ENCODE data around the gene BPI.
"Not testable (repeated sequence)": the region's sequence is repeated elsewhere in the genome, so short reads cannot be mapped to it uniquely, and the experiment has no call there.

The BPI gene

DNA sequence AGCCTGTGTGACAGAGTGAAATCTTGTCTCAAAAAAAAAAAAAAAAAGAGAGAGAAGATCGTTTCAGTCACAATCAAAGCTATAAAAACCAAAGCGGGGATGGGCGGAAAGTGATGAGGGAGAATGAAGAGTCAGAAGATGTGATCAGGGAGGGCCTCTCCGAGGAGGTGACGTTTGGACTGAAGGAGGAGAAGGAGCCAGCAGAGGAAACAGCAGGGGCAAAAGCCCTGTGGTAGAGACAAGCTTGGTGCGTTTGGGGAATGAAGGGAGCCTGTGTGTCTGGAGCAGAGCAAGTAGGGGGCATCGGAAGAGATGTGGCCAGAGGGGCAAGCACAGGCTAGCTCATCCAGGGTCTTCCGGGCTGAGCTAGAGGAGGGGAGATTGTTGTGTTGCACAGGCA, 27.9 kb downstream of the BPI start:
- DNase-seq (ENCODE audit: extremely low read depth in 1 of 2, low read depth in 1 of 2): no peak

DNA sequence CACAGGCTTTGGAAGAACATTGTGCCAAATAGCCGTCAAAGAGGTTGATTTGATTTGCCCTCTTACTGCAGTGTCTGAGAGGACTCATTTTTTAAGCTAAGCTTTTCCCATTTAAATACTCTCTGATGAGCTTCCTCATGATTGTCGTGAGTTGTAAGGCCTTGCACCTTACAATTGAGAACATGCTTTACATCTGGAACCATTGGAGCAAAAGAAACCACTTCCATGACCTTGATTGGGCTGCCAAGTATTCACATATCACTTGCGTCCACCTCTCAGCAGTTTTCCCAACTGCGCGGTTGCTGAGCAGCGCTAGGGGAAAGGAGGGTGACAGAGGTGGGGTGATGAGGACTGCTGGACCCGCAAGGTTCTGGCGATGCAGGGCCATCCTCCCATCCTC, 30.1 kb downstream of the BPI start:
- DNase-seq (ENCODE audit: extremely low read depth in 1 of 2, low read depth in 1 of 2): no peak

DNA sequence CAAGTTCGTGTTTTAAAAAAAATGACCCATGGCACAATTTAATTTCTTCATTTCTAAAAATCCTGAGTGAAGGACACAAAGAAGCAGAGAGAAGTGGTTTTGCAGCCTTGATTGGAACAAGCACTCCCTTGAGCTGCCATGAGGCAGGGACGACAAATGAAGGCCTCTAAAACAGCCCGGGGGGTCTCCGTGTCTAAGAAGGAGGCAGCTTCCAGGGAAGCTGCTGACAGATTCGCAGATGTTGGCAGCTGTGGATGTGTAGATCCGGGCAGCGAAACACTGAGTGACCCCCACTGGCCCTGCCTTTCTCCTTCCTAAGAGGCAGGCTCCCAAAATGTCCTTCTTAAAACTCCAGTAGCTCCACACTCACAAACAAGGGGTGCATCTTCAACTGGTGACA, 32.8 kb downstream of the BPI start:
- no peak for DNase-seq (ENCODE audit: extremely low read depth in 1 of 2, low read depth in 1 of 2)

DNA sequence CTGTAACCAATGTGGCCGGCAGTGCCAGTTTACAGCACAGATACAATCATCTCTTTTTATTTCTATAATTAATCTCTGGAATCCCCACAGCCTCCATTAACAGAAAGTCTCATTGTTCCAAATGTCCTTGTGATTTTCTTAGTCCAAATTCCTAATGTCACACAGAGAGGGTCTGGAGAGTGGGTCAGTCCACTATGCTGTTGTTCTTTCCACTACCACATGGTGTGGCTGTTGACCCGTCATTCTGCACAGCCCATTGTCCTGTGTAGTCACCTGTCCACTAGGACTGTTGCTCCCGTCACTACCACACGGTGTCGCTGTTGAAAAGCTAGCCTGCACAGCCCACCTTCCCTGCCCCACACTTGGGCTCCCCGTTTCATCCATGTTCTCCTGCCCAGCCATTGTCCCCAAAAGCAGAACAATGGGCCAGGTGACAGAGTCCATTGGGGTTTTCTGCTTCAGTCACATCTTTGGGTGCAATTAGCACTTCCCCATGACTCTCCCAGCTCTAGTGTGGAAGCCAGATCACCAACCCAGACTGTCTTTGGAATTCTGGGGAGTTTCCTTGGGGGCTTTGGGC, 33.7 kb downstream of the BPI start:
- DNase-seq (ENCODE audit: extremely low read depth in 1 of 2, low read depth in 1 of 2): no peak

- no peak for DNase-seq (ENCODE audit: extremely low read depth in 1 of 2, low read depth in 1 of 2)
Observed at GRCh38 chr20:38338849-38339520, 35.0 kb downstream of the BPI start.

DNA sequence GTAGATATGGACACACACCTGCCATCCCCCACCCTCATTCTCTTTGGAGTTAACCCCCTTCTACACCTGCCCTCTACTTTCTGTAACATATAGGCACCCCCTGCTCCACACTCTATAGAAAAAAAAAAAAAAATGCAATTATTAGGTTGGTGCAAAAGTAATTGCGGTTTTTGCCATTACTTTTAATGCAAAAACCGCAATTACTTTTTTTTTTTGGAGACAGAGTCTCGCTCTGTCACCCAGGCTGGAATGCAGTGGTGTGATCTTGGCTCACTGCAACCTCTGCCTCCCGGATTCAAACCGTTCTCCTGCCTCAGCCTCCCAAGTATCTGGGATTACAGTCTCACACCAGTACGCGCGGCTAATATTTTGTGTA, 35.6 kb downstream of the BPI start:
- not testable (repeated sequence) for DNase-seq (ENCODE audit: extremely low read depth in 1 of 2, low read depth in 1 of 2)

DNA sequence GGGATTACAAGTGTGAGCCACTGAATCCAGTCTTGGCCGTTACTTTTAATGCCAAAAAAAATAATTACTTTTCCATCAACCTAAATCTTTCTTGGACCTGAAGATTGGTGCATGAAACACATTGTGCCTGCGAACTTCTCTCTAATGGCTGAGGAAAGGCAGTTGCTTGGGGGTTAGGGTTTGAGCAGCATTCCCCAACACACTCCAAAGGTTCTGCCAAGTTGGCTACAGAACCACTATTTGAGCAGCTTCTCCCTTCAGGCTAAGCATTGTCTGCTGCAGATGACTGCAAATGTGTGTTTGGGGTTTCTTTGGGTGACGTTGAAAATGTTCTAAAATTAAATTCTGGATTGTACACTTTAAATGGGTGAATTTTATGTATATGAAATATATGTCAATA, 36.0 kb downstream of the BPI start:
- no peak for DNase-seq (ENCODE audit: extremely low read depth in 1 of 2, low read depth in 1 of 2)

DNA sequence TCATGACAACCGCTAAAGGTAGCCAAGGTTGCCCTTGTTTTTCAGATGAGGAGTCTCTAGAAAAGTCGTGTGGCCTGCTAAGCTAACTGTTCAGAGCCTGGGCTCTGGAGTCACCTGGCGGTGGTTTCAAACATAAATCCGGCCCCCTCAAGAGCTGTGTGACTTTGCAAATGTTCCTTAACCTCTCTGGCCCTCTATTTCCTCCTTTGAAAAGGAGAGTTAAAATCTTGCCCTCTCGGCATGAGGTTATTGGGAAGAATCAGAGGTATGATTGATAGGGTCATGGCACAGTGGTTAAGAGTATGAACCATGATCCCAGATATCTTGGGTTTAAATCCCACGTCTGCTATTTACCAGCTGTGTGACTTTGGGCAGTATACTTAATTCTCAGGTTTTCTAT, 36.7 kb downstream of the BPI start:
- DNase-seq (ENCODE audit: extremely low read depth in 1 of 2, low read depth in 1 of 2): no peak

GRCh38 chr20:38342216-38342615, 38.3 kb downstream of the BPI start:
- DNase-seq (ENCODE audit: extremely low read depth in 1 of 2, low read depth in 1 of 2): no peak

- DNase-seq (ENCODE audit: extremely low read depth in 1 of 2, low read depth in 1 of 2): no peak
Observed at GRCh38 chr20:38342713-38343310, 38.9 kb downstream of the BPI start.

DNA sequence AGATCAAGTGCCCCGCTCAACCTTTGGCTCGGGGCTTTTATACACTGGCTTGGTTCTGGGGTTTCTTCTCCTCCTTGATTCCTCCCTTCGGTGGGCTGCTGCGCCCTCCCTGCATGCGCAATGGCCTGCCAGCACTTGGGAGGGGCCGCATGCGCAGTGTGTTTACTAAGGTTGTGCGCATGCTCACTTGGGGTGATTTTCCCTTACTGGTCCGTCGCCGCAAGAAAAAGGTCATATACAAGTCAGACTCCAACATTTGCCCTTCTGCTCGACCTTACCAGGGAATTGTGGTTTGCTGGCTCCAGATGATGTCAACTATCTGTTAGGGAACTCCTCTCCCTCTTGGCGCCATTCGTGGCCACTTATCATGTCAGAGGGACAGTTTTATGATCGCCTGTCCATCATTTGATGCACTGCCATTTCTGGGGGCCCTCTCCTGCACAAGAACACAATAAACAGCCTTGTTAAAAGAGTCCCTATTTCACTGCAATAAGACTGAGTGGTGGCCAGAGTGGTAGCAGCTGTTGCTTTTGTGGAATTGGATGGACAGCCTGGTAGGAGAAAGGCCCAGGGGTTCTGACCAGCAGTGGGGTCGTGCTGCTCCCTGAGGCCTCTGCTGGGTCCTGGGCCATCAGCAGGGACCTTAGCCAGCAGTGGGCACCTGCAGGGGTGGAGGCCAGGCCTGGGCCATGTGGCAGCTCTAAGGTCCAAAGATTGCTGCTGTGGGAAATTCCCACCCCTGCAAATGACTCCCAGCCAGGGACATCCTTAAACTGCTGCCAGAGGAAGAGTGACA, 39.6 kb downstream of the BPI start:
- no peak for DNase-seq (ENCODE audit: extremely low read depth in 1 of 2, low read depth in 1 of 2)

DNA sequence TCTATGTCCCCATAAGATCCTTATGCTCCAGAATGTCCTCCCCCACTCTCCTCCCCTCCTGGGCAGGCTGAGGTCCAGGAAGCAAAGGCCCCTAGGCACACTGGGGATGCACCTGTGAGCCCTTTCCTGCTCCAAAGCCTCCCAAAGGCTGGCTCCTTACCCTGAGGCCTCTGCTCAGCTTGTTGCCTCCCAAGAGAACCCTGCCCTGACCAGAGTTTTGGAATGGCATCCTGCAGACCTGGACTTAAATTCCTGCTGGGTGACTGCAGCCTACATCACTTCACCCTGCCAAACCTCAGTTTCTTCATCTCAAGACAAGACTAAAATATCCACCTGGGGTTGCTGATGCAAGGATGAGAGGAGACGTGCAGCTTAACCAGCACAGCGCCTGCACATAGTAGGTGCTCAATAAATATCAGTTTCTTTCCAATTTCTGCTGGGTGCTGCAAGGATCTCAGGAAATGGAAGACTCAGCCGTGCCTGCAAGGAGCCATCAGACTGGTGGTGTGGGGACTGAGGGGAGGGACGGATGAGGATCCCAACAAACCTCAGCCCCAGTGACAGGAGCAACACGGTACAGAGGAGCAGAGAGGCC, 40.2 kb downstream of the BPI start:
- no peak for DNase-seq (ENCODE audit: extremely low read depth in 1 of 2, low read depth in 1 of 2)

GRCh38 chr20:38345643-38346042, 41.7 kb downstream of the BPI start:
- no peak for DNase-seq (ENCODE audit: extremely low read depth in 1 of 2, low read depth in 1 of 2)

GRCh38 chr20:38346247-38346651, 42.3 kb downstream of the BPI start, which contains the start of gene LBP:
TSS of gene LBP (plus strand) at chr20:38346482. CDS start at chr20:38346517, 35 bp downstream.
- DNase-seq (ENCODE audit: extremely low read depth in 1 of 2, low read depth in 1 of 2): no peak

DNA sequence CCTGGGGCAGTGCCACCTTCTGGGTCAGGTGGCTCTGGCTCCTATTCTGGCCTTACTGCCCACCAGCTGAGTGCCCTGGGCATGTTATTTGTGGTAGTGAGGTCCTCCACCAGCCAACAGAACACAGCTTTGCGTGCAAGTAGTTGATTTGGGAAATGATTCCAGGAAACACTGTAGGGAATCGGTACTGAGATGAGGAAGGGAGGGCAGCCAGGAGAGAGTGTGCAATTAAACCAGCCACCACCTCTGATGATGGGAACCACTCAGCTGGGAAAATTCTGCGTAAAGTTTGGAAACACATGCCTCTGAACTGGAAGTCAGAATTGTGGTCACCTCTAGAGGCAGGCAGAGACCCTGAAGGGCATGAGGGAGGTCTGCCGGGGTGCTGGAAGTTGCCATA, 42.8 kb downstream of the BPI start:
- no peak for DNase-seq (ENCODE audit: extremely low read depth in 1 of 2, low read depth in 1 of 2)

DNA sequence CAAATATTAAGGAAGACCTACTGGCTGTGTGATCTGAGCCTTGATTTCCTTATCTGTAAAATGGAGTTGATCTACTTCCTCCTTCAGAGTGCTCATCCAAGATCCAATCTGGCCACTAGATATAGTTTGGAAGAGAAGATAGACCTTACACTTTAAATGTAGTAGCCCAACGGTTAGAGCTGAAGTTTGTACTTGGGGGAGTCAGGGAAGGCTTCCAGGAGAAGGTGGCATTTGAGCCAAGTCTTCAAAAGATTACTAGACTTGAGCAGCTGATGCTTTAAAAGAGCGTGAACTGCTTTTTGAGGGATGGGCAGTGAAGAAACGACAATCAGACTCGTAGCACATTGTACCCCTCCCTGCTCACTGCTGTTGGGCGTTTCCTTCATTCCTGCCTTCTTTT, 45.9 kb downstream of the BPI start:
- DNase-seq (ENCODE audit: extremely low read depth in 1 of 2, low read depth in 1 of 2): no peak

DNA sequence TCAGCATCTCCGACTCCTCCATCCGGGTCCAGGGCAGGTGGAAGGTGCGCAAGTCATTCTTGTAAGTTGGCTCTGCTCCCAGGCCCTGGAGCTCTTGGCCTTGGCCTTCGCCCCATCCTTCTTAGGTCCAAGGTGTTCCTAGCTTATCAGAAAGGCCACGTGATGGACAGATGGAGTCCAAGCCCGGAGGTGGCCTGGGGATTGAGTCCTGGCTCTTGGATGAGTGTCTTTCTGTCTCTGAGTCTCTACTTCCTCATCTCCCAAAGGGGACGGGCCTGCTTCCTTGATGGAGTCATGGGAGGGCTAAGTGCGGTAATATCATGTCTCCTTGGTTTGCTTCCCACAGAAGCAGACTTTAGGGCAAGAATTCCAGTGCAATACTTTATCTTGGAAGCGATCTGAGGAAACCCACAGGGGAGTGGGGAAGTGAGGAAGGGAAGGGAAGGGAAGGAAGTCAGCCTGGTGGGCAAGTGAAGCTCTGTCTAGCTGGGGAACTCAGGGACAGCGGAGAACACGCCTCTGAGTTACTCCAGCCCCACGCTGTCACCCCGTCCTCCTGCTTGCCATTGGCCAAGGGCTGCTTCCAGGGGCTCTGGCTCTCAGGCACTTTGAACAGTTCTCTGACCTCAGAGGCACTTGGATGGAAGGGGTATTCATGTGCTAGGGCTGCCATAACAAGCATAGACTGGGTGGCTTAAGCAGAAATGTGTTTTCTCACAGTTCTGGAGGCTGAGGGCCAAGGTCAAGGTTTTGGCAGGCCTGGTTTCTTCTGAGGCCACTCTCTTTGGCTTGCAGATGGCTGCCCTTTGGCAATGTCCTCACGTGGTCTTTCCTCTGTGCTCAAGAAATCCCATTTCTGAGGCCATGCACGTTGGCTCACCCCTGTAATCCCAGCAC, 47.2 kb downstream of the BPI start:
- no peak for DNase-seq (ENCODE audit: extremely low read depth in 1 of 2, low read depth in 1 of 2)

GRCh38 chr20:38353316-38353715, 49.4 kb downstream of the BPI start:
- DNase-seq (ENCODE audit: extremely low read depth in 1 of 2, low read depth in 1 of 2): no peak

DNA sequence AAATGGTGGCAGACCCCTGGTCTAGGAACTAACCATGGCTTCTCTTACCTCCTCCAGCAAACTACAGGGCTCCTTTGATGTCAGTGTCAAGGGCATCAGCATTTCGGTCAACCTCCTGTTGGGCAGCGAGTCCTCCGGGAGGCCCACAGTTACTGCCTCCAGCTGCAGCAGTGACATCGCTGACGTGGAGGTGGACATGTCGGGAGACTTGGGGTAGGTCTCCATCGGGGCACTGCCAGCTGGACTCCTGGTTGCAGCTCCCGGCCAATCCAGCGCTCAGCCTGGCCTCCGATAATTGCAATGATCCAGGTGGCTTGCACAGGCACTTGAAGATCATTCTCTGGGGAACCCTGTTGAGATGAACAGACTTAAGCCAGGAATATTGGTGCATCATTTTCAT, 50.3 kb downstream of the BPI start:
- DNase-seq (ENCODE audit: extremely low read depth in 1 of 2, low read depth in 1 of 2): no peak
